Measurements from ENCODE around the gene CMTM1.
"Not testable (repeated sequence)": the region's sequence is repeated elsewhere in the genome, so short reads cannot be mapped to it uniquely, and the experiment has no call there.

Gene CMTM1

GRCh38 chr16:66594739-66595138 is 28.5 kb downstream of the CMTM1 start:
- no peak for DNase-seq

GRCh38 chr16:66596559-66596958 is 30.3 kb downstream of the CMTM1 start:
- DNase-seq = not testable (repeated sequence)

GRCh38 chr16:66596986-66597848 is 31.0 kb downstream of the CMTM1 start:
- DNase-seq = no peak

- no peak for DNase-seq
These were observed 31.9 kb downstream of the CMTM1 start for GRCh38 chr16:66598111-66598510.

- DNase-seq = no peak
These were observed 33.5 kb downstream of the CMTM1 start for GRCh38 chr16:66599726-66600125.

GRCh38 chr16:66600477-66600876 is 34.2 kb downstream of the CMTM1 start:
- no peak for DNase-seq

- DNase-seq = no peak
These were observed 35.2 kb downstream of the CMTM1 start for GRCh38 chr16:66601471-66601870.

- DNase-seq = peak; percentile 74
These were observed 37.5 kb downstream of the CMTM1 start for GRCh38 chr16:66603537-66604375.

GRCh38 chr16:66604376-66605176 is 38.3 kb downstream of the CMTM1 start, which contains the start of gene CMTM3:
CMTM3 (plus strand) TSS chr16:66604704; CDS start chr16:66604806, 102 bp downstream.
- peak; percentile 79 for DNase-seq

- DNase-seq = peak; percentile 49
These were observed 39.1 kb downstream of the CMTM1 start for GRCh38 chr16:66605177-66605978.

- DNase-seq = no peak
These were observed 39.9 kb downstream of the CMTM1 start for GRCh38 chr16:66605979-66606751.

- DNase-seq = peak; percentile 85
These were observed 42.3 kb downstream of the CMTM1 start for GRCh38 chr16:66608241-66609138.

GRCh38 chr16:66609139-66609510 is 42.9 kb downstream of the CMTM1 start:
- DNase-seq = no peak

- DNase-seq = no peak
These were observed 44.0 kb downstream of the CMTM1 start for GRCh38 chr16:66610111-66610820.

GRCh38 chr16:66611911-66612310 is 45.7 kb downstream of the CMTM1 start:
- not testable (repeated sequence) for DNase-seq

GRCh38 chr16:66612422-66612821 is 46.2 kb downstream of the CMTM1 start:
- DNase-seq = no peak

GRCh38 chr16:66614161-66614802 is 48.0 kb downstream of the CMTM1 start:
- DNase-seq = no peak

- DNase-seq = no peak
These were observed 49.9 kb downstream of the CMTM1 start for GRCh38 chr16:66616169-66616568.

- no peak for DNase-seq
These were observed 50.4 kb downstream of the CMTM1 start for GRCh38 chr16:66616592-66616991.
